ENCODE measurements around the gene POLQ. TPM values are rescaled to one million over a fixed set of nuclear protein-coding genes. Genes with fewer than 3 reads are reported as not detected.

POLQ gene
- total RNA-seq, 1 experiment from 2014 or later: 14.9 TPM

GRCh38 chr3:121508389-121508788 lies 37.4 kb downstream of the POLQ start (continued):
- TF ChIP-seq ZNF512 (CRISPR knock-in tag; IDR thresholded peaks at IDR 0.05; ENCODE audit: borderline replicate concordance) (no peak), ATF1 (CRISPR knock-in tag; IDR thresholded peaks at IDR 0.05) (no peak)

- ChIA-PET CTCF (no interaction called here), POLR2A (no interaction called here)
- no peak for ATAC-seq
- no peaks in the 10 kb centered on the region for H3K27me3 Mint-ChIP-seq (ENCODE audit: low read depth)
- H3K9me3 Mint-ChIP-seq: no peaks in the 10 kb centered on the region
- no peak overlapping the region for H3K27ac Mint-ChIP-seq
- no peak overlapping the region for H3K4me3 Mint-ChIP-seq
- DNase-seq (ENCODE audit: low spot score): no peak
- TF ChIP-seq FOXJ3 (CRISPR knock-in tag; IDR thresholded peaks at IDR 0.05; ENCODE audit: borderline replicate concordance): no peak
- no peak for TF ChIP-seq ESRRA (CRISPR knock-in tag; IDR thresholded peaks at IDR 0.05; ENCODE audit: borderline replicate concordance)
- no peak for TF ChIP-seq KAT7 (CRISPR knock-in tag; IDR thresholded peaks at IDR 0.05; ENCODE audit: borderline replicate concordance)
- TF ChIP-seq PRDM15 (CRISPR knock-in tag; IDR thresholded peaks at IDR 0.05): no peak
- TF ChIP-seq TEAD1 (CRISPR knock-in tag; IDR thresholded peaks at IDR 0.05): no peak
- TF ChIP-seq ZSCAN18 (CRISPR knock-in tag; IDR thresholded peaks at IDR 0.05): no peak
- TF ChIP-seq TEAD4 (CRISPR knock-in tag; IDR thresholded peaks at IDR 0.05): no peak
- no peak for TF ChIP-seq GABPB1 (CRISPR knock-in tag; IDR thresholded peaks at IDR 0.05)
- no peak for TF ChIP-seq ZNF423 (CRISPR knock-in tag; IDR thresholded peaks at IDR 0.05)
- no peak for TF ChIP-seq MLX (CRISPR knock-in tag; IDR thresholded peaks at IDR 0.05)
- no peak for TF ChIP-seq PREB (CRISPR knock-in tag; IDR thresholded peaks at IDR 0.05; ENCODE audit: borderline replicate concordance)
- no peak for TF ChIP-seq ATF2 (CRISPR knock-in tag; IDR thresholded peaks at IDR 0.05; ENCODE audit: borderline replicate concordance, low read depth)
- TF ChIP-seq HMGXB4 (CRISPR knock-in tag; IDR thresholded peaks at IDR 0.05): no peak
- TF ChIP-seq ZNF219 (CRISPR knock-in tag; IDR thresholded peaks at IDR 0.05; ENCODE audit: borderline replicate concordance): no peak
- no peak for TF ChIP-seq CTCF (IDR thresholded peaks at IDR 0.05)
- no peak for TF ChIP-seq MXD4 (CRISPR knock-in tag; IDR thresholded peaks at IDR 0.05; ENCODE audit: borderline replicate concordance)
- no peak for TF ChIP-seq ETV6 (CRISPR knock-in tag; IDR thresholded peaks at IDR 0.05)
- TF ChIP-seq RORB (CRISPR knock-in tag; IDR thresholded peaks at IDR 0.05): no peak
- TF ChIP-seq JUN (CRISPR knock-in tag; IDR thresholded peaks at IDR 0.05): no peak
- no peak for TF ChIP-seq NFYB (CRISPR knock-in tag; conservative IDR thresholded peaks at IDR 0.05; ENCODE audit: low read depth)
- no peaks in the 10 kb centered on the region for H3K4me1 Mint-ChIP-seq
- H3K36me3 Mint-ChIP-seq: peaks cover 35% of the 10 kb centered on the region
These were observed 40.5 kb downstream of the POLQ start for GRCh38 chr3:121505256-121505655.
